NOMO-1 (cell line): ENCODE results near the gene HIGD1C.
A peak's percentile ranks its signal among the peaks of the same experiment; 100 is the strongest.

Experiments used
- DNase-seq, 2 experiments: peaks; one replicate each; lab custom pipeline; 2025; ENCODE audit not compliant: unreplicated experiment in 2 of 2; lab: John Stamatoyannopoulos, UW

HIGD1C gene

GRCh38 chr12:50981319-50982239, 29.2 kb downstream of the HIGD1C start:
- no peak for DNase-seq

- no peak for DNase-seq
Observed at GRCh38 chr12:50984586-50985298, 32.4 kb downstream of the HIGD1C start.

- DNase-seq = no peak
Observed at GRCh38 chr12:50985322-50985721, 33.0 kb downstream of the HIGD1C start.

- DNase-seq = peak; percentile 21 to 53
Observed at GRCh38 chr12:50986966-50987737, 34.8 kb downstream of the HIGD1C start.

- DNase-seq = no peak
Observed at GRCh38 chr12:50988051-50988450, 35.7 kb downstream of the HIGD1C start.

GRCh38 chr12:50988871-50989270, 36.5 kb downstream of the HIGD1C start:
- DNase-seq = no peak

- DNase-seq = no peak
Observed at GRCh38 chr12:50990147-50990727, 37.9 kb downstream of the HIGD1C start.

- no peak for DNase-seq
Observed at GRCh38 chr12:50990791-50991190, 38.4 kb downstream of the HIGD1C start.

- no peak for DNase-seq
Observed at GRCh38 chr12:50991291-50991690, 38.9 kb downstream of the HIGD1C start.

GRCh38 chr12:50992819-50993218, 40.5 kb downstream of the HIGD1C start:
- no peak for DNase-seq

GRCh38 chr12:50999093-50999492, 46.7 kb downstream of the HIGD1C start:
- no peak for DNase-seq

GRCh38 chr12:51000245-51000644, 47.9 kb downstream of the HIGD1C start:
- no peak for DNase-seq

- DNase-seq = no peak
Observed at GRCh38 chr12:51001799-51002198, 49.5 kb downstream of the HIGD1C start.

GRCh38 chr12:51004504-51004903, 52.2 kb downstream of the HIGD1C start:
- no peak for DNase-seq

GRCh38 chr12:51005030-51005429, 52.7 kb downstream of the HIGD1C start:
- no peak for DNase-seq

GRCh38 chr12:51005671-51006070, 53.3 kb downstream of the HIGD1C start:
- no peak for DNase-seq

- DNase-seq = peak; percentile 22 to 40
Observed at GRCh38 chr12:51008329-51009055, 56.1 kb downstream of the HIGD1C start.

GRCh38 chr12:51009056-51009440, 56.7 kb downstream of the HIGD1C start:
- peak; percentile 77 to 84 for DNase-seq

- DNase-seq = no peak
Observed at GRCh38 chr12:51011955-51012354, 59.6 kb downstream of the HIGD1C start.

- DNase-seq = no peak
Observed at GRCh38 chr12:51012570-51013236, 60.4 kb downstream of the HIGD1C start.
